Measurements from ENCODE around the gene WNT7B.

The WNT7B gene

DNA sequence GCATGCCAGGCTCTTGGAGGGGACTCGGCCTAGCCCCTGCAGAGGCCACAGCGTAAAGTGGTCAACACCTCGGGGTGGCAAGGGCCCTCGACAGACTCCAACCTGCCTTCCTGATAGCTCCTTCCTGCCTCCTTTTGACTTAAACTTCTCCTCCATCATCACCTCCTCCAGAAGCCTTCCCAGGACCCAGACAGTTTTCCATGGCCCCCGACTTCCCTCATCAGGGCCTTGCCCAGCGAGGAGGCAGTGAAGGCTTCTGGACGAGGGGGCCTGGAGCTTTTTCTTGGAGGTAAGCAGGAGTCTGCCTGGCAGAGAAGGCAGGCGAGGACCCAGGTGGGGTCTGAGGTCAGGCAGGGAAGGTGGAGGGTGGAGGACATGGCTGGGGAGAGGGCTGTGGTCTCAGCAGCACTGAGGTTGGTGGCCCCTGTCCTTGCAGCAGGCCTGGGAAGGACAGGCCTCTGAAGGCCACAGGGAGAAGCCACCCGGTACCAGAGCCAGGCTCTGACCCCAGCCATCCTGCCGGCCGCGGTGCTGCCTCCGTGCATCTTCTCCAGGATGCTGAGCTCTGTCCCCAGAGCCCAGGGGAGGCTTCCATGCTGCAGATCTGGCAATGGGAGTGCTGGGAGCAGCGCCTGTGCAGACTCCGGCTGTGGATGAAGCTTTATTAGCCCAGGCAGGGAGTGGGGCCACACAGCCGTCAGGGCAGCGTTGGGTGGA is 81.4 kb downstream of the WNT7B start:
- no peak overlapping the region for H3K9ac ChIP-seq (ENCODE audit: low read length)
- 92% methylated on average over 17 of the region's 17 CpGs for WGBS

GRCh38 chr22:45893516-45893915 is 83.4 kb downstream of the WNT7B start:
- no peak for DNase-seq
- H2AFZ ChIP-seq (ENCODE audit: low read depth, low read length): no peak overlapping the region

More for the DNA sequence above, 81.4 kb downstream of the WNT7B start:
- Histone ChIP-seq H2BK5ac (ENCODE audit: low read depth, low read length, poor library complexity, severe bottlenecking) (no peak overlapping the region), H3K27ac (ENCODE audit: low read length, poor library complexity, severe bottlenecking) (no peak overlapping the region), H2BK15ac (ENCODE audit: low read depth, poor library complexity, severe bottlenecking) (no peak overlapping the region), H3K27me3 (ENCODE audit: control insufficient read depth in 1 of 2, insufficient read depth in 1 of 2, low read length in 2 of 2) (peaks cover 9 to 77% of the 10 kb centered on the region in 2 experiments), H4K8ac (ENCODE audit: low read length) (no peak overlapping the region), H3K4me2 (ENCODE audit: low read length, poor library complexity, severe bottlenecking) (no peak overlapping the region), H3K79me1 (replicated peaks; ENCODE audit: low read length, poor library complexity, severe bottlenecking) (no peaks in the 10 kb centered on the region), H3K14ac (ENCODE audit: low read length in 2 of 2) (no peak overlapping the region), H2BK12ac (ENCODE audit: low read length in 2 of 2) (no peak overlapping the region), H3K4me3 (ENCODE audit: insufficient read depth in 1 of 2, low read depth in 1 of 2, low read length in 2 of 2) (no peak overlapping the region), H3K4me1 (ENCODE audit: control insufficient read depth, insufficient read depth, low read depth, low read length) (peaks cover 8% of the 10 kb centered on the region), H3K4ac (ENCODE audit: low read depth in 1 of 2, low read length in 2 of 2) (no peak overlapping the region), H2BK120ac (ENCODE audit: low read depth, low read length) (no peak overlapping the region), H4K91ac (ENCODE audit: low read length) (peak overlapping the region; percentile 43), H2AK5ac (ENCODE audit: low read length, severe bottlenecking) (no peak overlapping the region), H3K18ac (ENCODE audit: low read depth in 1 of 2, low read length in 2 of 2) (no peak overlapping the region), H3K23ac (ENCODE audit: low read length in 2 of 2) (no peak overlapping the region), H3K36me3 (ENCODE audit: control insufficient read depth in 1 of 2, insufficient read depth in 2 of 2, low read depth in 1 of 2, low read length in 2 of 2) (no peaks in the 10 kb centered on the region), H3K9me3 (ENCODE audit: control insufficient read depth, low read length) (no peaks in the 10 kb centered on the region), H2AFZ (ENCODE audit: low read depth, low read length) (no peak overlapping the region)
- no peak for DNase-seq

DNA sequence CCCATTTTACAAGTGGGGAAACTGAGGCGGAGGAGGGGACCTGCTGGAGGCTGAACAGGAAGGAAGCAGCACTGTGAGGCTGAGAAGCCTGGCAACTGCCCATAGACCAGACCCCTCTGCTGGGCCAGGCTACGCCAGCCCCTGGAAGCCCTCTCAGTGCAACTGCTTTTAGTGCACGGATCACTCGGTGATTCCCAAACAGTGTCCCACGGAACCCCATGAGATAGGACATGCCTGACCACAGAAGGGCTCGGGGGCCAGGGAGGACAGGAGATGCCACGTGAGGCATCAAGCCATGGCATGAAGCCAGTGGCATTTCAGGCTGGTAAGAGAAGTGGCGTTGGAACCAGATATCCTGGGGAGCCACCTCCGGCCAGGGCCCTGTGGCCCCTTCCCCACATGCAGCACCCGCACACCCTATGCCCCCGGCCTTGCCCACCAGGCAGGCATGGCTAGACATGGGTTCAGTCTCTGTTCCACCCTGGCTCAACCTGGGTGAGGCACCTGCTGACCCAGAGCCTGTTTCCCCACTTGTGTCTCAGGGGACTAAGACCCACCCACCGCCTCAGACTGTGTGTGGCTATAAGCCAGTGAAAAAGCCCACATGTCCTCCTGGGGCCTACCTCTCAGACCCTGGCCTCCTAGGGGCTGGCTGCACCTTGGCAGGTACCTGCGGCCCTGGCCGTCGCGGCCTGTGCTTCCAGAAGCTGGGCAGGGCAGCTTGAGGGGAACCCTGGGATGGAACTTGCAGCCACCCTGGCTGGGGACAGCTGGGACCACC is 84.1 kb downstream of the WNT7B start:
- DNase-seq: no peak
- Histone ChIP-seq H3K4me1 (ENCODE audit: control insufficient read depth, insufficient read depth, low read depth, low read length) (peaks cover 4% of the 10 kb centered on the region), H3K79me1 (replicated peaks; ENCODE audit: low read length, poor library complexity, severe bottlenecking) (no peaks in the 10 kb centered on the region), H3K36me3 (ENCODE audit: control insufficient read depth in 1 of 2, insufficient read depth in 2 of 2, low read depth in 1 of 2, low read length in 2 of 2) (no peaks in the 10 kb centered on the region), H3K27me3 (ENCODE audit: control insufficient read depth in 1 of 2, insufficient read depth in 1 of 2, low read length in 2 of 2) (peaks cover 4 to 78% of the 10 kb centered on the region in 2 experiments), H2AFZ (ENCODE audit: low read depth, low read length) (no peak overlapping the region), H2BK5ac (ENCODE audit: low read depth, low read length, poor library complexity, severe bottlenecking) (no peak overlapping the region), H3K4ac (ENCODE audit: low read depth in 1 of 2, low read length in 2 of 2) (no peak overlapping the region), H3K27ac (ENCODE audit: low read length, poor library complexity, severe bottlenecking) (no peak overlapping the region), H3K14ac (ENCODE audit: low read length in 2 of 2) (peak overlapping the region in 1 of 2 experiments; percentile 63), H3K4me2 (ENCODE audit: low read length, poor library complexity, severe bottlenecking) (no peak overlapping the region), H2BK12ac (ENCODE audit: low read length in 2 of 2) (no peak overlapping the region), H3K9me3 (ENCODE audit: control insufficient read depth, low read length) (no peaks in the 10 kb centered on the region), H3K18ac (ENCODE audit: low read depth in 1 of 2, low read length in 2 of 2) (no peak overlapping the region), H3K4me3 (ENCODE audit: insufficient read depth in 1 of 2, low read depth in 1 of 2, low read length in 2 of 2) (no peak overlapping the region), H4K8ac (ENCODE audit: low read length) (no peak overlapping the region), H4K91ac (ENCODE audit: low read length) (no peak overlapping the region), H3K9ac (ENCODE audit: low read length) (no peak overlapping the region), H2AK5ac (ENCODE audit: low read length, severe bottlenecking) (no peak overlapping the region), H2BK120ac (ENCODE audit: low read depth, low read length) (no peak overlapping the region), H3K23ac (ENCODE audit: low read length in 2 of 2) (no peak overlapping the region), H2BK15ac (ENCODE audit: low read depth, poor library complexity, severe bottlenecking) (no peak overlapping the region)
- 85% methylated on average over 16 of the region's 16 CpGs for whole genome bisulfite sequencing

More at GRCh38 chr22:45893516-45893915, 83.4 kb downstream of the WNT7B start:
- no peak overlapping the region for H3K4me2 ChIP-seq (ENCODE audit: low read length, poor library complexity, severe bottlenecking)
- no peaks in the 10 kb centered on the region for H3K79me1 ChIP-seq (replicated peaks; ENCODE audit: low read length, poor library complexity, severe bottlenecking)
- H3K36me3 ChIP-seq (ENCODE audit: control insufficient read depth in 1 of 2, insufficient read depth in 2 of 2, low read depth in 1 of 2, low read length in 2 of 2): no peaks in the 10 kb centered on the region
- no peak overlapping the region for H3K27ac ChIP-seq (ENCODE audit: low read length, poor library complexity, severe bottlenecking)
- H2BK5ac ChIP-seq (ENCODE audit: low read depth, low read length, poor library complexity, severe bottlenecking): no peak overlapping the region
- H2BK15ac ChIP-seq (ENCODE audit: low read depth, poor library complexity, severe bottlenecking): no peak overlapping the region
- H3K4me3 ChIP-seq (ENCODE audit: insufficient read depth in 1 of 2, low read depth in 1 of 2, low read length in 2 of 2): no peak overlapping the region
- H3K9me3 ChIP-seq (ENCODE audit: control insufficient read depth, low read length): no peaks in the 10 kb centered on the region
- 74% methylated on average over 9 of the region's 9 CpGs for WGBS
- no peak overlapping the region for H3K23ac ChIP-seq (ENCODE audit: low read length in 2 of 2)
- no peak overlapping the region for H2BK120ac ChIP-seq (ENCODE audit: low read depth, low read length)
- no peak overlapping the region for H3K4ac ChIP-seq (ENCODE audit: low read depth in 1 of 2, low read length in 2 of 2)
- no peak overlapping the region for H3K9ac ChIP-seq (ENCODE audit: low read length)
- H3K18ac ChIP-seq (ENCODE audit: low read depth in 1 of 2, low read length in 2 of 2): no peak overlapping the region
- H3K27me3 ChIP-seq (ENCODE audit: control insufficient read depth in 1 of 2, insufficient read depth in 1 of 2, low read length in 2 of 2): peaks cover 4 to 79% of the 10 kb centered on the region in 2 experiments
- H2BK12ac ChIP-seq (ENCODE audit: low read length in 2 of 2): no peak overlapping the region
- no peak overlapping the region for H2AK5ac ChIP-seq (ENCODE audit: low read length, severe bottlenecking)
- no peak overlapping the region for H3K14ac ChIP-seq (ENCODE audit: low read length in 2 of 2)
- no peak overlapping the region for H4K8ac ChIP-seq (ENCODE audit: low read length)
- H4K91ac ChIP-seq (ENCODE audit: low read length): no peak overlapping the region
- peaks cover 4% of the 10 kb centered on the region for H3K4me1 ChIP-seq (ENCODE audit: control insufficient read depth, insufficient read depth, low read depth, low read length)

DNA sequence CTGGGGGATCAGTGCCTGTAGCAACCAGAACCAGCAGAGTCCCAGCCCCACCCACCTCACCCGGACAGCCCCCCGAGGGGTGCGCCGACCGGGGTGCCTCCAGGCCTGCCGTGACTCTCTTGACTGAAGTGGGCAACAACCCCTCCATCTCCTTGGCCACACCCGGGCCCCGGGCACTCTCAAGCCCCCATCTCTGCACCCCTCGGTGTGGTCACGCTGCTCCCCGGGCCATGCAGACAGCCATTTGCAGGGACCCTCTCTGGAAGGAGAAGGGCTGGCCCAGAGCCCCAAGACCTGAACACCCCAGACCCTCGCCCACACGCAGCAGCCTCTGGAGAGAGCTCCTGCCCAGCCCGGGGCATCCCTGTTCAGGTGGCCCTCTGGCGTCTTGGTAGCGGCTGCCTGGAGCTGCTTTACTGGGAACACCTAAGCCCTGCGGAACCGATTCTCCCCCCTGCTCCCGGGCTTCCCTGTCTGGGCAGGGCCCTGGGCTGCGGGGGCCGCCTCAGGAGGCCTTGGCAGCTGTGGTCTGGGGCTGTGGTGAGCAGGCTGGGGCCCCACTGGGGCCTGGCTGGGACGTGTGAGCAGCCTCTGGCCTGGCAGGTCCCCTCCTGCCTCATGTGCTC is 84.9 kb downstream of the WNT7B start:
- no peak overlapping the region for H3K4me3 ChIP-seq (ENCODE audit: insufficient read depth in 1 of 2, low read depth in 1 of 2, low read length in 2 of 2)

More for the DNA sequence above, 84.9 kb downstream of the WNT7B start:
- Histone ChIP-seq H3K27ac (ENCODE audit: low read length, poor library complexity, severe bottlenecking) (no peak overlapping the region), H4K91ac (ENCODE audit: low read length) (no peak overlapping the region), H3K14ac (ENCODE audit: low read length in 2 of 2) (no peak overlapping the region), H3K23ac (ENCODE audit: low read length in 2 of 2) (no peak overlapping the region), H2BK12ac (ENCODE audit: low read length in 2 of 2) (no peak overlapping the region), H2BK120ac (ENCODE audit: low read depth, low read length) (no peak overlapping the region), H3K9ac (ENCODE audit: low read length) (no peak overlapping the region), H3K4me2 (ENCODE audit: low read length, poor library complexity, severe bottlenecking) (no peak overlapping the region), H3K36me3 (ENCODE audit: control insufficient read depth in 1 of 2, insufficient read depth in 2 of 2, low read depth in 1 of 2, low read length in 2 of 2) (no peaks in the 10 kb centered on the region), H2AK5ac (ENCODE audit: low read length, severe bottlenecking) (no peak overlapping the region), H3K79me1 (replicated peaks; ENCODE audit: low read length, poor library complexity, severe bottlenecking) (no peaks in the 10 kb centered on the region), H3K4ac (ENCODE audit: low read depth in 1 of 2, low read length in 2 of 2) (no peak overlapping the region), H2AFZ (ENCODE audit: low read depth, low read length) (no peak overlapping the region), H3K27me3 (ENCODE audit: control insufficient read depth in 1 of 2, insufficient read depth in 1 of 2, low read length in 2 of 2) (peaks cover 4 to 77% of the 10 kb centered on the region in 2 experiments), H2BK5ac (ENCODE audit: low read depth, low read length, poor library complexity, severe bottlenecking) (no peak overlapping the region), H4K8ac (ENCODE audit: low read length) (no peak overlapping the region), H3K4me1 (ENCODE audit: control insufficient read depth, insufficient read depth, low read depth, low read length) (peaks cover 4% of the 10 kb centered on the region), H3K9me3 (ENCODE audit: control insufficient read depth, low read length) (no peaks in the 10 kb centered on the region), H2BK15ac (ENCODE audit: low read depth, poor library complexity, severe bottlenecking) (no peak overlapping the region), H3K18ac (ENCODE audit: low read depth in 1 of 2, low read length in 2 of 2) (no peak overlapping the region)
- no peak for DNase-seq
- WGBS: 89% methylated on average over 22 of the region's 22 CpGs
